Astrocyte (in vitro differentiated cells and primary cell): Measurements from ENCODE around the gene MPV17. TPM values are rescaled to one million over a fixed set of nuclear protein-coding genes. Genes with fewer than 3 reads are reported as not detected.

Experiments used
- DNase-seq: peaks from one replicate; pipeline ENCODE4 v3.0.0-alpha.2; 2010; ENCODE audit warnings: low read depth
- FAIRE-seq: peaks from 2 replicates; lab custom pipeline; 2011; peaks lifted over from hg19 to GRCh38; lab: Jason Lieb, UNC
- H2AFZ ChIP-seq: 2 replicates; pipeline ENCODE4 v1.6.0; 2012; ENCODE audit warnings: low read depth, low read length, inconsistent platforms
- H3K27ac ChIP-seq: 2 replicates; pipeline ENCODE4 v1.5.1; 2011; ENCODE audit warnings: low read depth, low read length, inconsistent platforms
- H3K27me3 ChIP-seq: 2 replicates; pipeline ENCODE4 v1.6.0; 2011; ENCODE audit warnings: low read length, inconsistent platforms; ENCODE audit not compliant: insufficient read depth
- H3K36me3 ChIP-seq: 2 replicates; pipeline ENCODE4 v1.5.1; 2011; ENCODE audit warnings: low read length, inconsistent platforms; ENCODE audit not compliant: insufficient read depth
- H3K4me1 ChIP-seq: 2 replicates; pipeline ENCODE4 v1.5.1; 2011; ENCODE audit warnings: low read length, inconsistent platforms; ENCODE audit not compliant: insufficient read depth
- H3K4me2 ChIP-seq: 2 replicates; pipeline ENCODE4 v1.6.0; 2012; ENCODE audit warnings: low read length, inconsistent platforms
- H3K4me3 ChIP-seq: 2 replicates; pipeline ENCODE4 v1.5.1; 2011; ENCODE audit warnings: low read depth, mild to moderate bottlenecking, low read length, inconsistent platforms; ENCODE audit not compliant: insufficient read depth
- H3K79me2 ChIP-seq: 2 replicates; pipeline ENCODE4 v1.6.0; 2012; ENCODE audit warnings: mild to moderate bottlenecking, low read length, inconsistent platforms; ENCODE audit not compliant: insufficient read depth
- H3K9ac ChIP-seq: 2 replicates; pipeline ENCODE4 v1.6.0; 2012; ENCODE audit warnings: mild to moderate bottlenecking, low read length, inconsistent platforms
- H3K9me3 ChIP-seq: 2 replicates; pipeline ENCODE4 v1.5.1; 2012; ENCODE audit warnings: low read depth, mild to moderate bottlenecking, low read length, inconsistent platforms; ENCODE audit not compliant: insufficient read depth
- H4K20me1 ChIP-seq: 2 replicates; pipeline ENCODE4 v1.6.0; 2012; ENCODE audit warnings: low read length, inconsistent platforms; ENCODE audit not compliant: insufficient read depth
- H3K27ac Mint-ChIP-seq: one replicate; pipeline ENCODE4 v1.8.0; 2021; ENCODE audit warnings: mild to moderate bottlenecking, mixed read lengths; ENCODE audit not compliant: unreplicated experiment
- H3K27me3 Mint-ChIP-seq: one replicate; pipeline ENCODE4 v1.8.0; 2021; ENCODE audit warnings: low read depth, mixed read lengths; ENCODE audit not compliant: unreplicated experiment
- H3K36me3 Mint-ChIP-seq: one replicate; pipeline ENCODE4 v1.8.0; 2021; ENCODE audit warnings: low read depth, mixed read lengths; ENCODE audit not compliant: unreplicated experiment
- H3K4me1 Mint-ChIP-seq: one replicate; pipeline ENCODE4 v1.8.0; 2021; ENCODE audit warnings: low read depth, mixed read lengths; ENCODE audit not compliant: unreplicated experiment
- H3K4me3 Mint-ChIP-seq: one replicate; pipeline ENCODE4 v1.8.0; 2021; ENCODE audit warnings: mild to moderate bottlenecking, moderate library complexity, mixed read lengths; ENCODE audit not compliant: unreplicated experiment
- H3K9me3 Mint-ChIP-seq: one replicate; pipeline ENCODE4 v1.8.0; 2021; ENCODE audit warnings: mild to moderate bottlenecking, mixed read lengths; ENCODE audit not compliant: unreplicated experiment
- EZH2 ChIP-seq: IDR thresholded peaks from 2 replicates; pipeline ENCODE4 v1.6.1; 2012; ENCODE audit warnings: mild to moderate bottlenecking, low read length, inconsistent platforms; ENCODE audit not compliant: insufficient read depth
- total RNA-seq: library from RNA; stranded (reverse); gene quantifications from 2 replicates; pipeline ENCODE4 v1.2.1, GENCODE V29; 2021
- TF ChIP-seq, protein P1 (sequence below): IDR thresholded peaks from 2 replicates; pipeline ENCODE4 v1.5.1; 2011; ENCODE audit warnings: low read depth, mild to moderate bottlenecking, inconsistent platforms, low read length, moderate library complexity; ENCODE audit not compliant: insufficient read depth

The MPV17 gene
- total RNA-seq, 1 donor from 2014 or later = 54.0 TPM

DNA sequence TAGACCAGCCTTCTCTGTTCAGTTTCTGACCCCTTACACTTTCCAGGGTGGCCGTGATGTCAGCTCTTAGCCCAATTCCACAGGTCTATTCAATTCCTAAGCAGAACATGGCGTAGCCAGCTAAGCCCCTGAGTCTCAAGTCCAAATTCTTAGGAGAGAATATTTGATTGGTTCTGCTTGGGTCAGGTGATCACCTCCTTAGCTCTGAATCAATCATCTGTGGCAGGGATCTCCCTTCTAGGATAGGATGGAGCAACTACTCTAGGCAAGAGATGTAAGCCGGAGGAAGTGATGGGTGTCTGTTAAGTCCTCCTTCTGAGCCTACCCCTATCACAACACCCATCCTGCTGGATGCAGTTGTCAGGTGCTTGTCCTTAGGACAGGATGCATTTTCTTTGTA lies 25.7 kb downstream of the MPV17 start:
- no peak for FAIRE-seq
- Histone ChIP-seq H2AFZ (no peak overlapping the region), H3K4me3 (no peak overlapping the region)

DNA sequence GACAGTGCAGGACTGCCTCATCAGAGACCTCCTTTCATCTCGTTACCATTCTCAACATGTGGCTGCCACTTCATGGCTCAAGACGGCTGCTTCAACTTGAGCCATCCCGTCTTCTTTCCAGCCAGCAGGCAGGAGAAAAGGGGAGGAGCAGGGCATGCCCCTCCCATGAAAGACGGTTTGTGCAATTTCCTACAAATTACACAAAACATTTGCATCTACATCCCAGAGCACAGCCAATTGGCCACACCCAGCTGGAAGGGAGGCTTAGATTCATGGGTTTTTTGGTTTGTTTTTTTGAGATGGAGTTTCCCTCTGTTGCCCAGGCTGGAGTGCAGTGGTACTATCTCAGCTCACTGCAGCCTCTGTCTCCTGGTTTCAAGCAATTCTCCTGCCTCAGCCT lies 26.4 kb downstream of the MPV17 start:
- H2AFZ ChIP-seq = no peak overlapping the region
- H3K9ac ChIP-seq = no peak overlapping the region
- no peaks in the 10 kb centered on the region for H3K9me3 ChIP-seq
- no peak overlapping the region for H3K27ac ChIP-seq
- FAIRE-seq (no peak), DNase-seq (no peak)
- H3K27me3 Mint-ChIP-seq = peaks cover 33% of the 10 kb centered on the region
- peaks cover 2% of the 10 kb centered on the region for H3K9me3 Mint-ChIP-seq
- H3K4me2 ChIP-seq = no peak overlapping the region
- peaks cover 7% of the 10 kb centered on the region for H4K20me1 ChIP-seq
- peaks cover 7% of the 10 kb centered on the region for H3K4me1 ChIP-seq
- H3K27me3 ChIP-seq = peaks cover 19% of the 10 kb centered on the region
- no peaks in the 10 kb centered on the region for H3K79me2 ChIP-seq
- H3K27ac Mint-ChIP-seq = no peak overlapping the region
- H3K4me3 ChIP-seq = no peak overlapping the region
- H3K4me3 Mint-ChIP-seq = no peak overlapping the region
- no peak for TF ChIP-seq EZH2
- TF ChIP-seq, protein P1, sequence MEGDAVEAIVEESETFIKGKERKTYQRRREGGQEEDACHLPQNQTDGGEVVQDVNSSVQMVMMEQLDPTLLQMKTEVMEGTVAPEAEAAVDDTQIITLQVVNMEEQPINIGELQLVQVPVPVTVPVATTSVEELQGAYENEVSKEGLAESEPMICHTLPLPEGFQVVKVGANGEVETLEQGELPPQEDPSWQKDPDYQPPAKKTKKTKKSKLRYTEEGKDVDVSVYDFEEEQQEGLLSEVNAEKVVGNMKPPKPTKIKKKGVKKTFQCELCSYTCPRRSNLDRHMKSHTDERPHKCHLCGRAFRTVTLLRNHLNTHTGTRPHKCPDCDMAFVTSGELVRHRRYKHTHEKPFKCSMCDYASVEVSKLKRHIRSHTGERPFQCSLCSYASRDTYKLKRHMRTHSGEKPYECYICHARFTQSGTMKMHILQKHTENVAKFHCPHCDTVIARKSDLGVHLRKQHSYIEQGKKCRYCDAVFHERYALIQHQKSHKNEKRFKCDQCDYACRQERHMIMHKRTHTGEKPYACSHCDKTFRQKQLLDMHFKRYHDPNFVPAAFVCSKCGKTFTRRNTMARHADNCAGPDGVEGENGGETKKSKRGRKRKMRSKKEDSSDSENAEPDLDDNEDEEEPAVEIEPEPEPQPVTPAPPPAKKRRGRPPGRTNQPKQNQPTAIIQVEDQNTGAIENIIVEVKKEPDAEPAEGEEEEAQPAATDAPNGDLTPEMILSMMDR = no peak
- H3K4me1 Mint-ChIP-seq = peaks cover 5% of the 10 kb centered on the region
- H3K36me3 ChIP-seq = no peaks in the 10 kb centered on the region
- H3K36me3 Mint-ChIP-seq = no peaks in the 10 kb centered on the region

More for the DNA sequence above, 25.7 kb downstream of the MPV17 start:
- Histone ChIP-seq H3K79me2 (no peaks in the 10 kb centered on the region), H3K9ac (no peak overlapping the region), H4K20me1 (peaks cover 7% of the 10 kb centered on the region), H3K4me2 (no peak overlapping the region), H3K9me3 (no peaks in the 10 kb centered on the region), H3K27me3 (peaks cover 12% of the 10 kb centered on the region), H3K4me1 (peaks cover 7% of the 10 kb centered on the region), H3K27ac (no peak overlapping the region), H3K36me3 (no peaks in the 10 kb centered on the region)
- TF ChIP-seq, protein P1 = no peak
- no peak for TF ChIP-seq EZH2
- H3K4me3 Mint-ChIP-seq = no peak overlapping the region
- H3K9me3 Mint-ChIP-seq = peaks cover 2% of the 10 kb centered on the region
- peaks cover 5% of the 10 kb centered on the region for H3K4me1 Mint-ChIP-seq
- no peak overlapping the region for H3K27ac Mint-ChIP-seq
- no peak for DNase-seq
- H3K27me3 Mint-ChIP-seq = peaks cover 27% of the 10 kb centered on the region
- no peaks in the 10 kb centered on the region for H3K36me3 Mint-ChIP-seq

DNA sequence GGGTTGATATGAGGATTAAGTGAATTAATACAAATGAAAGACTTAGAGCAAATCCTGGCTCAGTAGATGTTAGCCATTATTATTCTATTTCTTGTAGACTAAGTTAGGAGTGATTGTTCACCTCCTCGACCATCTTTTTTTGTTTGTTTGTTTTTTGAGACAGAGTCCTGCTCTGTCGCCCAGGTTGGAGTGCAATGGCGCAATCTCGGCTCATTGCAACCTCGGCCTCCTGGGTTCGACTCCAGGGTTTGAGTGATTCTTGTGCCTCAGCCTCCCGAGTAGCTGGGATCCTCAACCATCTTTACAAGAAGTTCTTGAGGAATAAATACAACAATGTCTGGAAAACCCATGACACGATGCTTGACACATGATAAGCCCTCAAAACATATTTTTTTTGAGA lies 28.0 kb downstream of the MPV17 start:
- peaks cover 7% of the 10 kb centered on the region for H4K20me1 ChIP-seq
- H3K9me3 ChIP-seq = no peaks in the 10 kb centered on the region
- FAIRE-seq (no peak), DNase-seq (no peak)
- H3K27ac ChIP-seq = no peak overlapping the region
- H3K4me3 ChIP-seq = no peak overlapping the region
- H3K27me3 Mint-ChIP-seq = peaks cover 34% of the 10 kb centered on the region
- H3K4me2 ChIP-seq = no peak overlapping the region
- peaks cover 5% of the 10 kb centered on the region for H3K4me1 Mint-ChIP-seq
- H3K36me3 ChIP-seq = no peaks in the 10 kb centered on the region
- peaks cover 23% of the 10 kb centered on the region for H3K27me3 ChIP-seq
- H2AFZ ChIP-seq = no peak overlapping the region
- H3K9me3 Mint-ChIP-seq = peaks cover 2% of the 10 kb centered on the region
- H3K4me3 Mint-ChIP-seq = no peak overlapping the region
- no peaks in the 10 kb centered on the region for H3K36me3 Mint-ChIP-seq
- H3K9ac ChIP-seq = no peak overlapping the region
- no peak overlapping the region for H3K27ac Mint-ChIP-seq
- TF ChIP-seq, protein P1 = no peak
- TF ChIP-seq EZH2 = no peak
- peaks cover 7% of the 10 kb centered on the region for H3K4me1 ChIP-seq
- H3K79me2 ChIP-seq = no peaks in the 10 kb centered on the region
